Fibroblast of villous mesenchyme (primary cell): Measurements from ENCODE around the gene PLPPR5. TPM values are rescaled to one million over a fixed set of nuclear protein-coding genes. Genes with fewer than 3 reads are reported as not detected.

Experiments
- DNase-seq: peaks from one replicate; pipeline ENCODE4 v3.0.0-alpha.2; 2010; ENCODE audit warnings: low read depth
- H3K4me3 ChIP-seq: 2 replicates; pipeline ENCODE4 v1.5.1; 2011; ENCODE audit warnings: low read depth, mild to moderate bottlenecking, low read length
- total RNA-seq: library from RNA; depleted of rRNA; stranded (reverse); fragments of >200 nt; gene quantifications from 2 replicates; pipeline ENCODE4 v1.2.3, GENCODE V29; 2012
- TF ChIP-seq, protein P1 (sequence below): IDR thresholded peaks from 2 replicates; pipeline ENCODE4 v1.5.1; 2012; ENCODE audit warnings: low read depth, mild to moderate bottlenecking, low read length; ENCODE audit not compliant: insufficient read depth

Gene PLPPR5
- total RNA-seq, 1 donor = not detected

- H3K4me3 ChIP-seq = no peak overlapping the region
- peak; percentile 2 for DNase-seq
- TF ChIP-seq, protein P1, sequence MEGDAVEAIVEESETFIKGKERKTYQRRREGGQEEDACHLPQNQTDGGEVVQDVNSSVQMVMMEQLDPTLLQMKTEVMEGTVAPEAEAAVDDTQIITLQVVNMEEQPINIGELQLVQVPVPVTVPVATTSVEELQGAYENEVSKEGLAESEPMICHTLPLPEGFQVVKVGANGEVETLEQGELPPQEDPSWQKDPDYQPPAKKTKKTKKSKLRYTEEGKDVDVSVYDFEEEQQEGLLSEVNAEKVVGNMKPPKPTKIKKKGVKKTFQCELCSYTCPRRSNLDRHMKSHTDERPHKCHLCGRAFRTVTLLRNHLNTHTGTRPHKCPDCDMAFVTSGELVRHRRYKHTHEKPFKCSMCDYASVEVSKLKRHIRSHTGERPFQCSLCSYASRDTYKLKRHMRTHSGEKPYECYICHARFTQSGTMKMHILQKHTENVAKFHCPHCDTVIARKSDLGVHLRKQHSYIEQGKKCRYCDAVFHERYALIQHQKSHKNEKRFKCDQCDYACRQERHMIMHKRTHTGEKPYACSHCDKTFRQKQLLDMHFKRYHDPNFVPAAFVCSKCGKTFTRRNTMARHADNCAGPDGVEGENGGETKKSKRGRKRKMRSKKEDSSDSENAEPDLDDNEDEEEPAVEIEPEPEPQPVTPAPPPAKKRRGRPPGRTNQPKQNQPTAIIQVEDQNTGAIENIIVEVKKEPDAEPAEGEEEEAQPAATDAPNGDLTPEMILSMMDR = no peak
Observed at GRCh38 chr1:98920441-98921110, 84.1 kb downstream of the PLPPR5 start.

GRCh38 chr1:98919652-98920051, 85.0 kb downstream of the PLPPR5 start:
- DNase-seq = no peak
- H3K4me3 ChIP-seq = no peak overlapping the region
- TF ChIP-seq, protein P1 = no peak

GRCh38 chr1:98919211-98919610, 85.5 kb downstream of the PLPPR5 start:
- no peak overlapping the region for H3K4me3 ChIP-seq
- TF ChIP-seq, protein P1 = no peak
- DNase-seq = no peak

GRCh38 chr1:98914547-98914946, 90.1 kb downstream of the PLPPR5 start:
- no peak overlapping the region for H3K4me3 ChIP-seq
- TF ChIP-seq, protein P1 = no peak
- no peak for DNase-seq

DNA sequence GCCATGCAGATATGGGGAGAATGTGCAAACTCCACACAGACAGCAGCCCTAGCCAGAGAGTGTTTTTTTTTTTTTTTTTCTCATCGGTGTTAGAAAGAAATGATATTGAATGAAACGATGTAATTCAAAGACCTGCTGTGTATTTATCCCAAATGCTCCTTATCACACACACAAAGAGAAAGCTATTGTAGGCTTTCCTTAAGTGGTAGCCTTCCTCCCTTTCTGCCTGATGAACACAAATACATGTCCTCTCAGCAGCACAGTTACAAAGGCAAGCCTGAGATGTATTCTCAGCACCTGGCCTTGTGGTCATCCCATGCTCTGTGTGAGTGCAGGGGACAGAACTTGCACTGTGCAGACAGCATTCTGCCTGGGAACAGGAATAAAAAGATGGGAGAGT, 93.8 kb downstream of the PLPPR5 start:
- H3K4me3 ChIP-seq = no peak overlapping the region
- TF ChIP-seq, protein P1 = no peak
- no peak for DNase-seq

DNA sequence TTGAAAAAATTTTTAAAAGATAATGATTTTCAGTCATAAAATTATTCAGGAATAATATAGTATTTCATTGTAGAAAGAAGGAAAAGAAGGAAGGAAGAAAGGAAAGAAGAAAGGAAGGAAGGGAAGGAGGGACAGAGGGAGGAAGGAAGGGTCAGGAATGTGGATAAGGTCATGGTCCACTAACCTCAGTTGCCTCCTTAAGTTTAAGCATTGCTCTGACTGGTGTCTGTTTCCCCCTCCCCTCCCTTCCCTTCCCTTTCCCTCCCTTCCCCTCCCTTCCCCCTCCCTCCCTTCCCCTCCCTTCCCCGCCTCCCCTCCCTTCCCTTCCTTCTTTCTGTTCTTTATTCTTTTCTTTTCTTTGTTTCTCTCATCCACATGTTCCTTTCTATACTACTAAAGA, 95.7 kb downstream of the PLPPR5 start:
- no peak overlapping the region for H3K4me3 ChIP-seq
- DNase-seq = no peak

More for the DNA sequence above, 95.7 kb downstream of the PLPPR5 start:
- TF ChIP-seq, protein P1 = no peak
